NCI-H2196 treated with DMSO at 0.1 percent for 48 hours (cell line): ENCODE results near the gene DISP3.

Source experiments
- DNase-seq: peaks from one replicate; lab custom pipeline; 2025; ENCODE audit not compliant: unreplicated experiment; lab: John Stamatoyannopoulos, UW

The DISP3 gene

DNA sequence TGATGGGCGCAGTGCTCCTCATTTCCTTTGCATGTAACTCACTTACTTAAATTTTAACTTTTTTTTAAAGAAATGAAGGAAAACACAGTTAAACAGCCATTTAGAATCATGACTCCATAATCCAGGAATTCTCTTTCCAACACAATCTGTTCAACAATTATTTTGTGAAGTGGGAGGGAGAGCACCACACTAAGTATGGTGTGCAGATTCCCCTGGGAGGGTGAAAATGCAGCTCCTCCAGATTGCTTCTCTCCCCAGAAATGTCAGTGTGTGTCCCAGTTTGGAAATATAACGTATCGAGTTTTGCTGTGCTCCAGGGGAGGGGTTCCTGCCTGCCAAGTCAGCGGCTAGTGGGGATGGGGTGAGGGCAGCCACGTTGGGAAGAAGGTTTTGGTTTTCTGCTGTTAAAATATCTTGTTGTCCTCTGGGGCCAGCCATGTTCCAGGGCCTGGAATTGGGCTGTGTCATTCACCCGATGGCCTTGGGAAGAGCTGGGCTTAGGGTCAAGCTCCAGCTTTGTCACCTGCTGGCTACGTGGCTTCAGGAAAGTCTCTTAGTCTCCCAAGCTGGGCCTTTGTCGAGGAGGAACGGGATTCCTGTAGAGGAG, 17.3 kb upstream of the DISP3 start:
- DNase-seq: no peak

- no peak for DNase-seq
Measured at GRCh38 chr1:11462224-11462923, 16.6 kb upstream of the DISP3 start.

- DNase-seq: peak; percentile 16
Measured at GRCh38 chr1:11463177-11463576, 15.8 kb upstream of the DISP3 start.

GRCh38 chr1:11465307-11465706, 13.6 kb upstream of the DISP3 start:
- DNase-seq: no peak

GRCh38 chr1:11466416-11466815, 12.5 kb upstream of the DISP3 start:
- DNase-seq: no peak

GRCh38 chr1:11468878-11469277, 10.1 kb upstream of the DISP3 start:
- no peak for DNase-seq

- DNase-seq: no peak
Measured at GRCh38 chr1:11470912-11471311, 8.0 kb upstream of the DISP3 start.

- DNase-seq: no peak
Measured at GRCh38 chr1:11471473-11471872, 7.5 kb upstream of the DISP3 start.

- no peak for DNase-seq
Measured at GRCh38 chr1:11472284-11472683, 6.7 kb upstream of the DISP3 start.

DNA sequence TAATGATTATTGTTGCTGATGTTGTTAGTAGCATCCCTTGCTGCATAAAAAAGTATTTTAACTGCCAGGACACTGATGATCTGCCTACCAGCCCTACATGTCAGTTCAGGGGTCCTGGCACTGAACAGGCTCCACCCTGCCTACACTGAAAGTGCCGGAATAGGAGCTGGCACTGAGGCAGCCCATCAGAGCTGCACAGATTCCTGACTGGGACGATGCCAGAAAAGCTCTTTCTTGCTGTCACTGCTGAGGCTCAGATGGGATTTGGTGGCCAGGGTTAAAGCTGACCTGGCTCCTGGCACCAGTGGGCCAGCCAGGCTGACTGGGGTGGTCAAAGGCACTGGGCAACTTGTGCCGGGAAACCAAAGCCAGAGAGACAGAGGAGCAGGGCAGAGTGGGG, 6.2 kb upstream of the DISP3 start:
- DNase-seq: no peak

- no peak for DNase-seq
Measured at GRCh38 chr1:11473491-11474034, 5.4 kb upstream of the DISP3 start.

GRCh38 chr1:11474826-11475225, 4.1 kb upstream of the DISP3 start:
- no peak for DNase-seq

GRCh38 chr1:11475748-11476147, 3.2 kb upstream of the DISP3 start:
- DNase-seq: no peak

DNA sequence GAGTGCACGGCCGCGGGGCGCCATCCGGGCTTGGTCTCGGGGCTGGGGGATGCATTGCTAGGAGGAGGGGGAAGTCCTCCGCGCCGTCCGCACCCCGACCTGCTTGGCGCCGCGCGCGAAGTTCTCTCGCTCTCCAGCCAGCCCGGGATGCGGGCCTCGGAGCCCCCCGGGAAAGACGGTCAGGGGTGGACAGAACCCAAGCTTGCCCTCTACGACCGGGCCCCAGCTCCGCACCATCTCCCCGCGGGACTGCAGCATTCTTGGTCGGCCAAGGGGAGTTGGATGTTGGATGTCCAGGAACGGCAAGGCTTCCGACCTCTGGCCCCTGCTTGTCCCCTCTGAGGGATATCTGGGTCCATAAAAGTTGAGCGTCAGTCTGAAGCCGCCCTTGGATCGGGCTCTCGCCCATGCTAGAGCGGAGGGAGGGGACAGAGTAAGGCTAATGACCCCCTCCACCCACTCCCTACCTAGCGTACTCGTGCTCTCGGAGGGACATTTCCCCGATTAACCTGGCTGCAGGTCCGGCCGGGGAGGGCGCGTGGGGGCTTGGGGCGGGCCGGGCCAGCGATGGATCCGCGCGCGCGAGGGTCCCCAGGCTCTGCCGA, 522 bp downstream of the DISP3 start:
- DNase-seq: no peak

GRCh38 chr1:11481019-11481418, 2.1 kb downstream of the DISP3 start:
- DNase-seq: no peak

DNA sequence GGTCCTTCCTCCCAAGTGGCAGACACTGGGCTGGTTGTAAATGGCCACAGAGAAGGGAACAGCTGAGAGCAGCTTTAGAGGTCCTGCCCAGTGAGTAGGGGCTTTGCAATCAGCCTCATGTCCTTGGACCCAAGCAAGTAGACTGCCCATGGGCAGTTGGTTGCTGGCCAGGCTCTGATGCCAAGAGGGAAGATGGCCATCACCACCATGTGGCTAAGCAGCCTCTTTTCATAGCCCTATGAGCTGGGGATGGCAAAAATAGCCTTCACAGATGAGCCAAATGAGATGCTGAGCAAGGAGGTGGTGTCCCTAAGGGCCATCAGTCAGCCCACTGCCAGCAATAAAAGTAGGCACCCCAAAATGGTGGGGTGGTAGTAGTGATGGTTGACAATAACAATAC, 3.2 kb downstream of the DISP3 start:
- DNase-seq: no peak

DNA sequence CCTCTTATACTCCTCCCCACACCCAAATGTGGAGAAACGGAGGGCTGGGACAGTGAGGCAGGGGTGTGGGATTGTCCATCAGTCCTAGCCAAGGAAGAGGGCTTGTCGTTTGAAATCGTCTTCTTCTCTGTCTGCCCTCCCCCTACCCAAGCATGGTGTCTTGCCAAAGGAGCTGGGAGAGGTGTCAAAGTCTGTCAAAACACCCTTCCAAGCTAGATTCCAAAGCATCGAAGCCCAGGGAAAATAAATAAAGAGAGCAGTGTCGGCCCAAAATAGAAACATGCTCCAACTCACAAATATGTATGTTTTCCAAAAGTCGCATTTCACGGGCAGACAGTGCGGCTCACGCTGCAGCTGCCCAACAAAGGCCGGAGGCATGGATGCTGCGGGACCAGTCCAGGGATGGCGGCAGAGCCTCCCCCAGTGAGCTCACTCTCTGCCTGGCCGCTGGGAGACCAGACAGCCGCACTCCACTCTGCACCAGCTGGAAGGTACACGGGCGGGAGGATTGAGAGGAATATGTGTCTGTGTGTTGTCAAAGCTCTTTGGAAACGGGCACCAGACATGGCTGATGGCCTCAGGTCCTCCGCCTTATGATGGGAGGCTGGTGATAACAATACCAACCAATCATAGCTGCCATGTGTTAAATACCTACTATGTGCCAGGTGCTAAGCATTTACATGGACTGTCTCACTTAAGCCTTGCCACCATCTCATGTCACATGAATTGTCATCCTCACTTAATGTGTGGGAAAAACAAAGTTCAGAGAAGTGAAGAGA, 3.9 kb downstream of the DISP3 start:
- no peak for DNase-seq

DNA sequence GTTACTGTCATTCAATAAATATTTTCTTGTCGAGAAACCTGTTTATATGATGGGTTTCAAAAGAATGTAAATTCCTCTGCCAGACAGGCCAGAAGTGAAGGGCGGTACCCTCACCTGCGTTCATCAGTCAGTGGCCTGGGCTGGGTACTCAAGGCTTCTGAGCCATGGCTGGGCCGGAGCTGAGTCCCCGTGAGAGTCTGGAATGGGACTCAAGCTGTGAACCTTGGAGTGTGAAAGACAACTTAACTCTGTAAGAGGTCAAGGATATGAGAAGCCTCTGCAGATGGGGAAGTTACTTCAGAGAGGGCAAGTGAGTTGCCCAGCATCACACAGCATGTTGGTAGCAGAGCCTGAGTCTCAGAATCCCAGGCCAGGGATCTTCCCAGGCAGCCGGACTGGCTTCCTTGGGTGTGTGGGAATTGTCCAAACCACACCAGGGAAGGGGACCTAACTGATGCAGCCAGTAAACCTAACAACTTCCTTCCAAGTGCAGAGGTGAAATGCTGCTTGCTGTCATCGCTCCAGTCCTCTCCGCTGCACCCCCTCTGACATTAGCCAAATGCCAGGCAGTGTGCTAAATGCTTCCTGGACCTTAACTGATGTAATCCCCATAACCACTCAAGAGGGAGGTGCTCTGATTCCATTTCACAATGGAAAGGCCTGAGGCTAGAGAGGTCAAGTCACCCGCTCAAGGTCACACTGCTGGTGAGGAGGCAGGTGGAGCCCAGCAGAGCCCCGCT, 4.8 kb downstream of the DISP3 start:
- peak; percentile 92 for DNase-seq

DNA sequence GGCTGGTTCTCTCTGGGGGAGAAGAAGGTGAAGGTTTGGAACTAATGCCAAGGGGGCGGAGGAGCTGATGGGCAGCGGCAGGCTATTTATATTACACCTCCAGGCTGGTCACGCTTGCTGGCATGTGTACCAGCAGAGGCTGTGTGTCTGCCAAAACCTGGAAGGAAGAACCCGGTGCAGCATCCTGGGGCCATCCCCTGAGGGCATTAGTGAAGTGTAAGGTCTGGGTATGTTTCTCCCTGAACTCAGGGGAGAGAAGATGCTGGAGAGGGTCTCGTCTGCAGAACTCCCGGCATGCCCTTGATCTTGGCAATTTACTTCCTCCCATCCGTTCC, 5.3 kb downstream of the DISP3 start:
- no peak for DNase-seq

DNA sequence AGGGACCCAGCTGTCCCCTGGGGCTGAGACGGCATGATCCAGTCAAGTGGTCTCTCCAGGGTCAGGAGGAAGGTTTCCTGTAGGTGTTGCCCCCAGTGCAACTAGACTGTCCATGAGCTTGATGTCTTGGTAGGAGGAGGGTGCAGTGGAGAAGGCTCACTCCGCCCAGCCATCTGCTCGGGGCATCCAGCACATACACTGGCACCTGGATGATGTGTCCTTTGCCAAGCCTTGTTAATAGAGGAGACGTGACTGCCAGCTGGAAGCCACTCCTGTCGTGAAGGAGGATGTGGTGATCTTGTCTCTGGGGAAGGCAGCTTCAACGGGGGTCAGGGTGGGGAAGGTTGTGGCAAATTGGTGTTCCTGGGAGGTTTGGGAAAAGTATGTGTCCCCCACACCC, 6.2 kb downstream of the DISP3 start:
- peak; percentile 32 for DNase-seq
